GM18519 (cell line): ENCODE results near the gene ILK.

Source experiments
- ATAC-seq: cut with Tn5 transposase; IDR thresholded peaks from one replicate; pipeline ENCODE4 v1.9.1; 2021; ENCODE audit warnings: mild to moderate bottlenecking, moderate library complexity; ENCODE audit not compliant: unreplicated experiment, low FRiP score

Gene ILK

GRCh38 chr11:6633422-6634408 lies 30.1 kb downstream of the ILK start:
- ATAC-seq = no peak

- no peak for ATAC-seq
These were observed 31.0 kb downstream of the ILK start for GRCh38 chr11:6634534-6634933.

- ATAC-seq = no peak
These were observed 31.7 kb downstream of the ILK start for GRCh38 chr11:6635082-6635932.

- no peak for ATAC-seq
These were observed 32.9 kb downstream of the ILK start for GRCh38 chr11:6636480-6636879.

- ATAC-seq = no peak
These were observed 34.3 kb downstream of the ILK start for GRCh38 chr11:6637871-6638270.

- no peak for ATAC-seq
These were observed 34.9 kb downstream of the ILK start for GRCh38 chr11:6638429-6638828.

- no peak for ATAC-seq
These were observed 36.7 kb downstream of the ILK start for GRCh38 chr11:6640036-6640984.

GRCh38 chr11:6640985-6641701 lies 37.6 kb downstream of the ILK start:
- ATAC-seq = no peak

GRCh38 chr11:6642957-6643356 lies 39.4 kb downstream of the ILK start:
- no peak for ATAC-seq

GRCh38 chr11:6646071-6646470 lies 42.5 kb downstream of the ILK start:
- ATAC-seq = no peak

GRCh38 chr11:6646576-6646917 lies 43.0 kb downstream of the ILK start:
- ATAC-seq = no peak

- peak; percentile 80 for ATAC-seq
These were observed 43.5 kb downstream of the ILK start for GRCh38 chr11:6646918-6647679.

GRCh38 chr11:6647836-6648235 lies 44.3 kb downstream of the ILK start:
- ATAC-seq = no peak

GRCh38 chr11:6648501-6648900 lies 44.9 kb downstream of the ILK start:
- no peak for ATAC-seq

GRCh38 chr11:6650104-6650503 lies 46.5 kb downstream of the ILK start:
- ATAC-seq = no peak

GRCh38 chr11:6650980-6651379 lies 47.4 kb downstream of the ILK start:
- no peak for ATAC-seq

GRCh38 chr11:6652182-6652581 lies 48.6 kb downstream of the ILK start:
- ATAC-seq = no peak

GRCh38 chr11:6653097-6653496 lies 49.5 kb downstream of the ILK start:
- ATAC-seq = no peak

- ATAC-seq = no peak
These were observed 50.1 kb downstream of the ILK start for GRCh38 chr11:6653656-6654055.
